HG02885 (cell line): ENCODE data around the gene CDRT4.

Source experiments
- ATAC-seq: cut with Tn5 transposase; IDR thresholded peaks from one replicate; pipeline ENCODE4 v1.9.1; 2021; ENCODE audit warnings: mild to moderate bottlenecking; ENCODE audit not compliant: unreplicated experiment, poor library complexity

The CDRT4 gene

GRCh38 chr17:15493693-15494035 lies 26.2 kb upstream of the CDRT4 start:
- ATAC-seq, result no peak

GRCh38 chr17:15492791-15493692 lies 25.6 kb upstream of the CDRT4 start:
- no peak for ATAC-seq

GRCh38 chr17:15492186-15492585 lies 24.8 kb upstream of the CDRT4 start:
- ATAC-seq, result no peak

- ATAC-seq, result no peak
Observed at GRCh38 chr17:15490634-15491261, 23.3 kb upstream of the CDRT4 start.

- ATAC-seq, result no peak
Observed at GRCh38 chr17:15488557-15488956, 21.1 kb upstream of the CDRT4 start.

- no peak for ATAC-seq
Observed at GRCh38 chr17:15485045-15485444, 17.6 kb upstream of the CDRT4 start.

GRCh38 chr17:15483431-15483830 lies 16.0 kb upstream of the CDRT4 start:
- no peak for ATAC-seq

GRCh38 chr17:15482476-15482875 lies 15.1 kb upstream of the CDRT4 start:
- ATAC-seq, result no peak

- no peak for ATAC-seq
Observed at GRCh38 chr17:15481481-15481880, 14.1 kb upstream of the CDRT4 start.

GRCh38 chr17:15480204-15480603 lies 12.8 kb upstream of the CDRT4 start:
- ATAC-seq, result no peak

GRCh38 chr17:15479703-15480102 lies 12.3 kb upstream of the CDRT4 start:
- no peak for ATAC-seq

- no peak for ATAC-seq
Observed at GRCh38 chr17:15478845-15479244, 11.4 kb upstream of the CDRT4 start.

- ATAC-seq, result no peak
Observed at GRCh38 chr17:15475631-15476354, 8.4 kb upstream of the CDRT4 start.

GRCh38 chr17:15472891-15473290 lies 5.5 kb upstream of the CDRT4 start:
- no peak for ATAC-seq

- no peak for ATAC-seq
Observed at GRCh38 chr17:15470536-15470935, 3.1 kb upstream of the CDRT4 start.

GRCh38 chr17:15469260-15469659 lies 1.8 kb upstream of the CDRT4 start:
- ATAC-seq, result no peak

GRCh38 chr17:15468126-15468525 lies 705 bp upstream of the CDRT4 start:
- no peak for ATAC-seq

GRCh38 chr17:15466131-15466530 lies 1.3 kb downstream of the CDRT4 start:
- ATAC-seq, result no peak

- ATAC-seq, result no peak
Observed at GRCh38 chr17:15465045-15465701, 2.2 kb downstream of the CDRT4 start.

- no peak for ATAC-seq
Observed at GRCh38 chr17:15464231-15464985, 3.0 kb downstream of the CDRT4 start.
